Measurements from ENCODE around the gene ABHD2.

DNA sequence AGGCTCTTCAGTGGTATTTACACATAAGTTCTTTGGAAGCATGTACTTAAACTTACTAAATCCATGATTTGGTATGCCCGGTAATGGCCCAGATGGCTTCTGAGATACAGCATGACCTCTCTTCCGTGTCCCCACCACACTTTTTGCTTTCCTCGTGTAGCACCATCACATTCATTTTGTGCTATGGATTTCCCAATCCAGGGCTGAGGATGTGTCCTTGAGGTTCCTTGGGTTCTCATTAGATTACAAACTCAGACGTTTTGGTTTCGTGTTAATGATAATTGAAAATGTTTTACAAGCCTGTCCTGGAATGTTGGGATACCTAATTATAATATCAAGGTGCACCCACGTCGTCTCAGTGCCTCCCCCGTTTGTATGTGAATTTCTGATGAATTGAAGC is 7.3 kb downstream of the ABHD2 start:
- TF ChIP-seq, protein P1, sequence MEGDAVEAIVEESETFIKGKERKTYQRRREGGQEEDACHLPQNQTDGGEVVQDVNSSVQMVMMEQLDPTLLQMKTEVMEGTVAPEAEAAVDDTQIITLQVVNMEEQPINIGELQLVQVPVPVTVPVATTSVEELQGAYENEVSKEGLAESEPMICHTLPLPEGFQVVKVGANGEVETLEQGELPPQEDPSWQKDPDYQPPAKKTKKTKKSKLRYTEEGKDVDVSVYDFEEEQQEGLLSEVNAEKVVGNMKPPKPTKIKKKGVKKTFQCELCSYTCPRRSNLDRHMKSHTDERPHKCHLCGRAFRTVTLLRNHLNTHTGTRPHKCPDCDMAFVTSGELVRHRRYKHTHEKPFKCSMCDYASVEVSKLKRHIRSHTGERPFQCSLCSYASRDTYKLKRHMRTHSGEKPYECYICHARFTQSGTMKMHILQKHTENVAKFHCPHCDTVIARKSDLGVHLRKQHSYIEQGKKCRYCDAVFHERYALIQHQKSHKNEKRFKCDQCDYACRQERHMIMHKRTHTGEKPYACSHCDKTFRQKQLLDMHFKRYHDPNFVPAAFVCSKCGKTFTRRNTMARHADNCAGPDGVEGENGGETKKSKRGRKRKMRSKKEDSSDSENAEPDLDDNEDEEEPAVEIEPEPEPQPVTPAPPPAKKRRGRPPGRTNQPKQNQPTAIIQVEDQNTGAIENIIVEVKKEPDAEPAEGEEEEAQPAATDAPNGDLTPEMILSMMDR (IDR thresholded peaks at IDR 0.05) = no peak
- TF ChIP-seq POLR2A (IDR thresholded peaks at IDR 0.05) = no peak

Data from adrenal gland (tissue), 5 donors.